Activated T-helper 2 cell treated with anti-CD3 and anti-CD28 coated beads, Interferon-gamma antibody, Interleukin-2, Interleukin-4, amounts not matched to agents 10 μg/mL and 5 μg/mL and 100 μg/mL, durations not matched to agents 14 hours and 24 hours and 36 hours (primary cell): ENCODE results near the gene IFRD2. TPM values are rescaled to one million over a fixed set of nuclear protein-coding genes. Genes with fewer than 3 reads are reported as not detected.
"Not testable (repeated sequence)": the region's sequence is repeated elsewhere in the genome, so short reads cannot be mapped to it uniquely, and the experiment has no call there.

Source experiments
- DNase-seq: peaks from one replicate; pipeline ENCODE4 v3.0.0; 2021; ENCODE audit warnings: low spot score
- H3K27ac Mint-ChIP-seq: one replicate; pipeline ENCODE4 v1.8.0; 2021; ENCODE audit warnings: mixed read lengths
- H3K27me3 Mint-ChIP-seq: one replicate; pipeline ENCODE4 v1.8.0; 2021; ENCODE audit warnings: low read depth, mixed read lengths
- H3K36me3 Mint-ChIP-seq: one replicate; pipeline ENCODE4 v1.8.0; 2021; ENCODE audit warnings: low read depth, mixed read lengths
- H3K4me1 Mint-ChIP-seq: one replicate; pipeline ENCODE4 v1.8.0; 2021; ENCODE audit warnings: low read depth, mixed read lengths
- H3K4me3 Mint-ChIP-seq: one replicate; pipeline ENCODE4 v1.8.0; 2021; ENCODE audit warnings: low read depth, mild to moderate bottlenecking, moderate library complexity, mixed read lengths
- H3K9me3 Mint-ChIP-seq: one replicate; pipeline ENCODE4 v1.8.0; 2021; ENCODE audit warnings: mixed read lengths
- intact Hi-C: fragments of 100-400 bp; cut with micrococcal nuclease; formaldehyde crosslinking; loops from one replicate; pipeline ENCODE4 v1.15.1; 2023
- total RNA-seq: library from RNA; stranded (reverse); gene quantifications from 2 replicates; pipeline ENCODE4 v1.2.3, GENCODE V29; 2022

The IFRD2 gene
- total RNA-seq, 1 donor from 2014 or later = 154 TPM

DNA sequence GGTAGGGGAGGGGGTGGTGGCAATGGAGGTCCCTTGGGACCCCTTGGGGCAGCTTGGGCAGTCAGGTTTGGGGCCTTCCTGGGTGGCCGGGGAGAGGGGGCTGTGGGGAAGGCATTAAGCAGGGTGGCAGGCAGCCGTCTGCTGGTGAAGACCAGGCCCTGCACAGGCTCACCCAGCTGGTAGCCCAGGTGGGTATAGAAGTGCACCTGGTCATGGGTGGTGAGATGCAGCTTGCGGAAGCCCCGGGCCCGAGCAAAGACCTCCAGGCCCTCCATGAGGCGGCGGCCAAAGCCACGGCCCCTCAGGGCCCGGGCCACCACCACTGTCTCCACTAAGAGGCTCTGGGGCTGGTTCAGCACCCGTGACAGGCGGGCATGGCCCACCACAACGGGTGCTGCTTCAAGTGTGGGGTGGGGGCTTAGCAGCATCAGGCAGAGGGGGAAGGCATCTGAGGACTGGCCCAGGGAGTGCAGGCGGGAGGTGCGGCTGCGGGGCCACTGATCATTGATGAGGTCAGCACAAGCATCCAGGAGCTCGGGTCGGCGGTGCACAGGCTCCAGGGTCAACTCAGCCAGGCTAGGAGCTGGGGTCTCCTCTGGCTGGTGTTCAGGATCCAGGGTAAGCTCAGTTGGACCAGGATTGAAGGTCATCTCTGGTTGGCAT is 4.6 kb upstream of the IFRD2 start:
- intact Hi-C loops = loop anchor here (10.0 kb wide), 1 partner anchor 362 kb away; no protein-coding TSS in a partner anchor
- H3K4me1 Mint-ChIP-seq = peaks cover 23% of the 10 kb centered on the region
- peaks cover 3% of the 10 kb centered on the region for H3K36me3 Mint-ChIP-seq
- no peaks in the 10 kb centered on the region for H3K27me3 Mint-ChIP-seq
- H3K4me3 Mint-ChIP-seq = peak overlapping the region; percentile 98
- no peak for DNase-seq
- H3K27ac Mint-ChIP-seq = no peak overlapping the region
- no peaks in the 10 kb centered on the region for H3K9me3 Mint-ChIP-seq

DNA sequence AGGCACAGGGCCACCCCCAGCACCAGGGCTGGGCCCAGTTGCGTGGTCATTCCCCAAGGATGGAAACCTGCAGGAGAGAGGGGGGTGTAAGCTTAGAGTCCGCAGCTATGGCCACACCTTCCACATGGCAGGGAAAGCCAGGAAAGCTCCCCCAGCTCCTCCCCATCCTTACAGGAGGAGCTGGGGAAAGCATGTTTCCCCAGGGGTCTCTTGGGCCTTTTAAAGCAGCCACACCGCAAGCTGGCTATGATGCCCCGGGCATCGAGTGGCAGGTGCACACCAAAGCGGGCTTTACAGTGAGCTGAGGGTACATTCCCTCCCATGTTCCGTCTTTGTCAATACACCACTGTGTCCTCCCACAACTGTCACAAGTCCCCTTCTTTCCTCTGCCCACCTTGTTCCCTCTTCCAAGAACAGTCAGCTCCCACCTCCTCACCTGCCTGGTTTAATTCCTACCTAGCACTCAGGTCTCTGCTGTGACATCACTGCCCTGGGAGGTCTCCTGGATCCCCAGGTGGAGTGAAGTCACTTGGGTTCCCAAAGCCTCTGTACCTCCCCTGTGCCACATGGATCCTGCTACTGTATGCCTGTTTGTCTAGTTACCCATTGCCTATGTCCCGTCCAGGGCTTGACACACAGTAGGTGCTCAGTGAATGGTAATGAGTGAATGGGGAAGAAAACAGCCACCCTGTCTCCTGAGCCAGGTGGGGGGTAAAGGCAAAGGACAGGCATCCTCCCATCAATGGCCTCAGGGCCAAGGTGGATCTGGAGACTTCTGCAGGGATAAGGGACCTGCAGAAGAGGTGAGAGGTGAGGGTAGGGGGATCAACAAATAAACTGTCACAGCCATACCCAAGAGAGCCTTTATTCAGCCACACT is 3.6 kb upstream of the IFRD2 start:
- no peak overlapping the region for H3K27ac Mint-ChIP-seq
- no peak for DNase-seq
- peaks cover 10% of the 10 kb centered on the region for H3K36me3 Mint-ChIP-seq
- H3K4me1 Mint-ChIP-seq = peaks cover 23% of the 10 kb centered on the region
- no peaks in the 10 kb centered on the region for H3K9me3 Mint-ChIP-seq
- H3K27me3 Mint-ChIP-seq = no peaks in the 10 kb centered on the region
- H3K4me3 Mint-ChIP-seq = peak overlapping the region; percentile 20
- intact Hi-C loops = loop anchor here (10.0 kb wide), 1 partner anchor 361 kb away; no protein-coding TSS in a partner anchor

DNA sequence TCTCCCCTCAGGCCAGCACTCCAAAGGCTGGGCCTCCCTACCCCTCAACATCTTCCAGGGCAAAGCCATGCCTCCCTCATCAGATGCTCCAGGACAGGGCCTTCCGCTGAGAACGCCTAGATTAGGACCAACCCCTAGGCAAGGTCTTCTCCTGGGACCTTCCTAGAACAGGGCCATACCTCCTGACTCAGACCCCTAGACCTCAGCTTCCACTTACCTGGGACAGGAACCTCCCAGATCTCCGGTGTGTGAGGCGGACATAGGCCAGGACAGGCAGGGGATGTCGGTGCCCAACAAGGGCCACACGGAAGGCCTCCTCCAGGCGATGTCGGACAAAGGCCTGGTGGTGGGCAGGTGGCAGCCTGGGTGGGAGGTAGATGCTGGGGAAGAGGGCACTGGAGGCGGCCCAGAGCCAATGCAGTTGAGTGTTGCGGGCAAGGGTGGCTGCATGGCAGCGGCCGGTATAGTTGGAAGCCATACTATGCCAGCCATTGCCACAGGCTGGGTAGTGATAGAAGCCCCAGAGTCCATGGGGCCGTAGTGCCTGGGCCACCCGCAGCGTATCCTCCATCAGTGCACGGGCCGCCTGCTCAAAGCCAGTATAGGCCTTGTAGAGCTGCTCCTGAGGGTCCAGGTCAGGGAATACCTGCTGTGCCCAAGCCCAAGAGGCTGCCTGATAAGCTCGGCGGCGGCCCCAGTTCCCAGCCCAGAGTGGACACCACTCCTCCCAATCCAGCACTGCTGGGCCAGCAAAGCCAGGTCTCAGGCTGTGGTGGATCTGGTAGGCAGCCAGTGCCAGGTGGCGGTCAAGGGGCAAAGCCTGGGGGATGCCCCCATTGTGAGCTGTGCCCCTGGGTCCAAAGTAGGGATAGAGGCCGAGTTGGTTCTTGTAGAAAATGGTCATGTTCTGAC is 2.5 kb upstream of the IFRD2 start:
- intact Hi-C loops = loop anchor here (10.0 kb wide), 1 partner anchor 360 kb away; no protein-coding TSS in a partner anchor
- Mint-ChIP-seq H3K27me3 (no peaks in the 10 kb centered on the region), H3K9me3 (no peaks in the 10 kb centered on the region), H3K36me3 (peaks cover 19% of the 10 kb centered on the region), H3K27ac (no peak overlapping the region), H3K4me1 (peaks cover 14% of the 10 kb centered on the region), H3K4me3 (no peak overlapping the region)
- no peak for DNase-seq

DNA sequence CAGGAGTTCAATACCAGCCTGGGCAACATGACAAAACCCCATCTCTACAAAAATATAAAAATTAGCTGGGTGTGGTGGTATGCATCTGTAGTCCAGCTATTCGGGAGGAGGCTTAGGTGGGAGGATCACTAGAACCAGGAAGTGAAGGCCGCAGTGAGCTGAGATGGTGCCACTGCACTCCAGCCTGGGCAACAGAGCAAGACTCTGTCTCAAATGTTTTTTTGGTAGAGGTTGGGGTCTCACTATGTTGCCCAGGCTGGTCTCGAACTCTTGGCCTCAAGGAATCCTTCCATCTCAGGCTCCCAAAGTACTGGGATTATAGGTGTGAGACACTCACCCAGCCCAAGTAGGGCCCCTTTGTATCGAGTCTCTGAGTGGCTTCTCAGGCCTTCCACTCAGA is 1.9 kb upstream of the IFRD2 start:
- Mint-ChIP-seq H3K4me3 (no peak overlapping the region), H3K4me1 (peaks cover 14% of the 10 kb centered on the region), H3K36me3 (peaks cover 26% of the 10 kb centered on the region), H3K27me3 (no peaks in the 10 kb centered on the region), H3K9me3 (no peaks in the 10 kb centered on the region), H3K27ac (no peak overlapping the region)
- intact Hi-C loops = loop anchor here (10.0 kb wide), 1 partner anchor 359 kb away; no protein-coding TSS in a partner anchor
- no peak for DNase-seq

DNA sequence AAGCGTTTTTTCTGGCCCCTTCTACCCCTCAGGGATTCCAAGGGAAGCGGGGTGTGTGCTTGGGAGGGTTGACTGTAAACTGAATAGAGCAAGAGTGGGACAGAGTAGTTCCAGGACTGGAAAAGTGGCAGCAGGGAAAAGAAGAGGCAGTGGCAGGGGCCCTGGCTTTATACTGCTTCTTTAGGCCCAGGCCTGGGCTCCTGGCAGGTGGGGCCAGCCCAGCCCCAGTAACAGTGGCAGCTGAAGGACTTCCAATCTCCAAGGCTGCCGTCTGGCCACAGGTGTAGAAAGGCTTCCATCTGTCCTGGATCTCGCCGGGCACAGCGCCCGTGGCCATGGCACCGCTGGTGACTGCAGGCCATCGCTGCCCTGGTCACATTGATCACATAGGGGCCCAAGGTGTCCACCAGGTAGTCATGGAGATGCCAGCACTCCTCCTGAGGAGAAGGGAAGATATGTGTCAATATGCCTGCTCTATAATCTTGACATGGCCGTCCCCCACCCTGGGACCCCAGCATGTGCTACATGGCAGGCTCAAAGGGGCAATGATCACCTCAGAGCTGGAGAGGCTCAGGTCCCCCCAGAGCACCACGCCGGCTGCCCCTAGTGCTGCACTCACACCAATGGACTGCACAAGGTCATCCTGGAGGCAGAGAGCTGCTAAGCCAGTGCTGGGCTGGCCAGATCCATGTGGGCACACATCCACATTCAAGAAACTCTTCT is 1.0 kb upstream of the IFRD2 start:
- Mint-ChIP-seq H3K36me3 (peaks cover 33% of the 10 kb centered on the region), H3K4me1 (peaks cover 13% of the 10 kb centered on the region), H3K4me3 (peak overlapping the region; percentile 95), H3K27ac (peak overlapping the region; percentile 96), H3K9me3 (no peaks in the 10 kb centered on the region), H3K27me3 (no peaks in the 10 kb centered on the region)
- DNase-seq = no peak
- intact Hi-C loops = loop anchor here (2.0 to 10.0 kb wide), 2 partner anchors 66 to 358 kb away; partner anchors contain the start of gene TMEM115

DNA sequence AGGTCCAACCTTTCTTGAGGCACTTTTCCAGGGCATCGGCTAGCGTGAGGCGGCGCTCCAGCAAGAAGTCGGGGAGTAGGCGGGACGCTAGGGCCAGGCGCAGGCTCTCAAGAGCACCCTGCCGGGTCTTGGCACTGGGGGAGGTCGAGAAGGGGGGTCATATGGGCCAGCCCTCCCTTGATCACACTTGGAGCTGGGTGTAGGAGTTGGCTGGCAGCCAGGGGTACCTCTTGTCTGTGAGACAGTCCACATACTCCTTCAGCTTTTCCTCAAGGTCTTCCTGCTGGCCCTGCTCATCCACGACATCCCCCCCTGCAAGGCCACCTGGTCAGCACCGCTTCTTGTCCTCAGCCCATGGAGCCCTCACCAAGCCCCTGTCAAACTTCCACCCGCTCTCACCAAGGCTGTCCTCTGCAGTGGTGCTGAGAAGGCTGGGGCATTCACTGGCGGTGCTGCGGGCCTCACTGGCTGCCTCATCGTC is 2.0 kb downstream of the IFRD2 start:
- no peaks in the 10 kb centered on the region for H3K9me3 Mint-ChIP-seq
- H3K27me3 Mint-ChIP-seq = no peaks in the 10 kb centered on the region
- H3K4me3 Mint-ChIP-seq = peak overlapping the region; percentile 18
- intact Hi-C loops = loop anchor here (10.0 kb wide), 1 partner anchor 355 kb away; no protein-coding TSS in a partner anchor
- peaks cover 48% of the 10 kb centered on the region for H3K36me3 Mint-ChIP-seq
- peaks cover 9% of the 10 kb centered on the region for H3K4me1 Mint-ChIP-seq
- H3K27ac Mint-ChIP-seq = no peak overlapping the region
- DNase-seq = no peak

DNA sequence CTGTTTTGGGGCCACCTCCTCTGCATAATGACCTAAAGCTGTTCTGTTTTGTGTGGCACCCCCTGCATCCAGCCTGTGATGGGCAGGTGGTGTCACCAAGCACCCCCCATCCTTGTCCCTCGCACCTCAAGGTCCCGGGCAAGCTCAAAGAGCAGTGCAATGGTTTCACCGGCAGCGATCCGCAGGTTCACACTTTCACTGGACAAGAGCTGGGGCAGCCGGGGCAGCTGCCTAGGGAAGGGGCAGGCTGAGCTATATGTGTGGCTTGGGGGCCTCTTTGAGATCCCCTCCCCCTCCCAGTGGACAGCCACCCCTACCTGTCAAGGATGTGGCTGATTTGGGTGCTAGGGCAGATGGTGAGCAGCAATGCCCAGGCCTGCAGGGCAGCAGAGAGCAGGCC is 3.1 kb downstream of the IFRD2 start:
- Mint-ChIP-seq H3K36me3 (peaks cover 48% of the 10 kb centered on the region), H3K4me1 (peaks cover 9% of the 10 kb centered on the region), H3K9me3 (no peaks in the 10 kb centered on the region), H3K27ac (no peak overlapping the region), H3K27me3 (no peaks in the 10 kb centered on the region), H3K4me3 (peak overlapping the region; percentile 39)
- DNase-seq = no peak
- intact Hi-C loops = no loop called here

DNA sequence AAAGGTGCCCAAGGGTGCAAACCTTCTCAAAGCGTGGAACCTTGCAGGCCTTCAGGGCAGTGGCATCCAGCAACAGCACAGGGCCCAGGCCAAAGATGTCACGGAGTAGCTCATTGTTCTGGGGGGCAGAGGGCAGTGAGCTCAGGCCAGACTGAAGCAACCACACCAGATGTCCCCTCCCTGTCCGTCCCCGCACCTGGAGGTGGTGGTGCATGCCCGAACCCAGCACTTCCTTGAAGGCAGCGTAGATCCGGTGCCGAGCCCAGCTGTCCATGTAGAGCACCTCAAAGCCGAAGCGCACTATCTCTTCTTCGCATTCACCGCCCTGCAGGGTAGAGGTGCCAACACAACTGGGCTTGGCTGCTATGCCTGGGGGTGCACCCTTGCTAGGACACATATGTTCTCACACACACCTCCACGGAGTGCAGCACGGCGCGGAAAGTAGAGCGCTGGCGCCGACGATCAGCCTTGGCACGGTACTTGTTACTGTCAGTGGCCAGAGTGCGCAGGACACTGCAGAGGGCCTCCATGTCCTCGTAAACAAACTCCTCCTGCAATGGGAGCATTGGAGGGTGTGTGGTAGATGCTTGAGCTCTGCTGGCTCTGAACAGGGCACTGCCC is 3.7 kb downstream of the IFRD2 start:
- Mint-ChIP-seq H3K36me3 (peaks cover 48% of the 10 kb centered on the region), H3K4me1 (peaks cover 9% of the 10 kb centered on the region), H3K9me3 (no peaks in the 10 kb centered on the region), H3K4me3 (no peak overlapping the region), H3K27me3 (no peaks in the 10 kb centered on the region), H3K27ac (no peak overlapping the region)
- no peak for DNase-seq
- intact Hi-C loops = no loop called here

DNA sequence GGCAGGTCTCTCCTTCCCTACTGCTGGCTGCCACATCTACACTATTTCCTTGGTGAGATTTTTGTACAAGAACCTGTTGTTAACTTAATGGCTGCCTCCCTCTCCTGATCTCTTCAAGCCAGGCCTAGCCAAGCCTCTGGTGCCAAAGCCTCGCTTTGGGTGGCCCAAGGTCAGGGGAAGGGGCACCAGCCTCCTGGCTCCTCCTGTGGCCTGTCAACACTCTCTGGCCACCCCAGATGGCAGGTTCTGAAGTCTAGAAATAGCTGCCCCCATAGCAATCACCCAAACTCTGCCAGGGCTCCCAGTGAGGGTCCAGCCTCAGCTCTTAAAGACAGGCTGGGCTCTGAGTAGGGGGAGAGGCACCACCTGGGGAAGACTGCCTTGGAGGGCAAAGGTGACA is 5.0 kb downstream of the IFRD2 start:
- Mint-ChIP-seq H3K9me3 (no peaks in the 10 kb centered on the region), H3K27me3 (no peaks in the 10 kb centered on the region), H3K4me3 (no peak overlapping the region), H3K27ac (no peak overlapping the region), H3K4me1 (peaks cover 3% of the 10 kb centered on the region), H3K36me3 (peaks cover 48% of the 10 kb centered on the region)
- no peak for DNase-seq
- intact Hi-C loops = no loop called here

DNA sequence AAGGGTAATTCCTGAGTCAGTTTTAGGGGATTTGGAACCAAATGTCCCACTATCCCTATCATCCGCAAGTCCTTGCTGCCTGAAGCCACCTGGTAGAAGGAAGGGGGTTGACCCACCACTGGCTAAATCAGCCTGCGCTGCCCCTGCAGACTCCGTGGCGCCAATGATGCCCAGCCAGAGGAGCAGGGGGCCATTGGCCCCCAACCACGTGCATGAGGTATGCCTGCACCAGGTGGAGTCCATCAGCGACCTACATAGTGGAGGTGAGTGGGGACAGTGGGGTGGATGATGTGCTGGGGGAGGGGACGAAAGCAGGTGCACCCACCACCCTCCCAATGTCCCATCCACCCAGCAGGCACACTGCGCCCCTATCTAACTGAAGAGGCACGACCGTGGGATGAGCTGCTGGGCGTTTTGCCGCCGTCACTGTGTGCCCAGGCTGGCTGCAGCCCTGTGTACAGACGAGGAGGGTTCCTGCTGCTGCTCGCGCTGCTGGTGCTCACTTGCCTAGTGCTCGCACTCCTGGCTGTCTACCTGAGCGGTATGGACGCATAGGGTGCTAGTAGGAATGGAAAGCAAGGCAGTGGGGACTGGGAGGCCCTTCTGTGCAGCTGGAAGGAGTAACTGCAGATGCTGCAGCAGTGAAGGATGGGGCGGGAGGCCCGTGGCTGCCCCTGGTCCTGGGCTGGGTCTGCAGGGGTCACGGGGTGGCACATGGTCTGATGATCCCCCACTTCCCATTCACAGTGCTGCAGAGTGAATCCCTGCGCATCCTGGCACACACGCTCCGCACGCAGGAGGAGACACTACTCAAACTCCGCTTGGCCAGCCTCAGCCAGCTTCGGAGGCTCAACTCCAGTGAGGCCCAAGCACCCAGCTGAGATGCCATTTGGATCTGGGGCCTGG is 5.7 kb downstream of the IFRD2 start:
- no peak overlapping the region for H3K4me3 Mint-ChIP-seq
- H3K27me3 Mint-ChIP-seq = no peaks in the 10 kb centered on the region
- H3K27ac Mint-ChIP-seq = no peak overlapping the region
- intact Hi-C loops = no loop called here
- no peaks in the 10 kb centered on the region for H3K9me3 Mint-ChIP-seq
- DNase-seq = no peak
- H3K36me3 Mint-ChIP-seq = peaks cover 48% of the 10 kb centered on the region
- H3K4me1 Mint-ChIP-seq = peaks cover 3% of the 10 kb centered on the region

DNA sequence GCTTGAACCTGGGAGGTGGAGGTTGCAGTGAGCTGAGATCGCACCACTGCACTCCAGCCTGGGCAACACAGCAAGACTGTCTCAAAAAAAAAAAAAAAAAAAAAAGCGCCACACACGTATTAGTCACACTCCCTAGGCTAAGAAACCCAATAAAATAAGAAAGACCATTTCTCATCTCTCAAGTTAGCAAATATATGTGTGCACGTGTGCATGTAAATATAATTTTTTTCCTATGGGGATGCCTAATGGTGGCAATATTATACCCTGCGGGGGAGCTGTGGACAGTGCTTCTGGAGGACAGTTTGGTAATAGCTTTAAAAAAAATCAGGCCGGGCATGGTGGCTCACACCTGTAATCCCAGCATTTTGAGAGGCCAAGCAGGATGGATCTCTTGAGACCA is 8.1 kb downstream of the IFRD2 start:
- H3K36me3 Mint-ChIP-seq = peaks cover 26% of the 10 kb centered on the region
- H3K9me3 Mint-ChIP-seq, H3K27me3 Mint-ChIP-seq, H3K4me3 Mint-ChIP-seq, intact Hi-C loops, DNase-seq, H3K27ac Mint-ChIP-seq, H3K4me1 Mint-ChIP-seq: not testable (repeated sequence)
